GM19438 (cell line): ENCODE measurements around the gene FIGN.

Experiments
- ATAC-seq: cut with Tn5 transposase; IDR thresholded peaks from one replicate; pipeline ENCODE4 v1.9.1; 2021; ENCODE audit warnings: low read depth; ENCODE audit not compliant: unreplicated experiment

The FIGN gene

GRCh38 chr2:163713534-163714311, 22.1 kb downstream of the FIGN start:
- ATAC-seq = no peak

- ATAC-seq = no peak
Observed at GRCh38 chr2:163711699-163712098, 24.1 kb downstream of the FIGN start.

GRCh38 chr2:163711258-163711657, 24.6 kb downstream of the FIGN start:
- ATAC-seq = no peak

GRCh38 chr2:163709270-163709669, 26.5 kb downstream of the FIGN start:
- ATAC-seq = no peak

- no peak for ATAC-seq
Observed at GRCh38 chr2:163708265-163708664, 27.5 kb downstream of the FIGN start.

- ATAC-seq = no peak
Observed at GRCh38 chr2:163703386-163703785, 32.4 kb downstream of the FIGN start.

- ATAC-seq = no peak
Observed at GRCh38 chr2:163701399-163702195, 34.2 kb downstream of the FIGN start.

- ATAC-seq = no peak
Observed at GRCh38 chr2:163698857-163699256, 37.0 kb downstream of the FIGN start.

GRCh38 chr2:163697846-163698637, 37.8 kb downstream of the FIGN start:
- ATAC-seq = no peak

GRCh38 chr2:163697429-163697828, 38.4 kb downstream of the FIGN start:
- ATAC-seq = no peak

GRCh38 chr2:163693484-163693883, 42.3 kb downstream of the FIGN start:
- ATAC-seq = no peak

- ATAC-seq = no peak
Observed at GRCh38 chr2:163692611-163693482, 43.0 kb downstream of the FIGN start.

- ATAC-seq = no peak
Observed at GRCh38 chr2:163692081-163692480, 43.7 kb downstream of the FIGN start.

GRCh38 chr2:163690896-163691295, 44.9 kb downstream of the FIGN start:
- ATAC-seq = no peak

- no peak for ATAC-seq
Observed at GRCh38 chr2:163687217-163687616, 48.6 kb downstream of the FIGN start.

GRCh38 chr2:163686289-163686688, 49.5 kb downstream of the FIGN start:
- ATAC-seq = no peak

GRCh38 chr2:163682695-163683094, 53.1 kb downstream of the FIGN start:
- ATAC-seq = no peak

GRCh38 chr2:163681745-163682144, 54.1 kb downstream of the FIGN start:
- ATAC-seq = no peak

- no peak for ATAC-seq
Observed at GRCh38 chr2:163675388-163675787, 60.4 kb downstream of the FIGN start.

GRCh38 chr2:163673522-163673921, 62.3 kb downstream of the FIGN start:
- no peak for ATAC-seq
